GM21723 (cell line): Measurements from ENCODE around the gene HYLS1.
"Not testable (repeated sequence)": the region's sequence is repeated elsewhere in the genome, so short reads cannot be mapped to it uniquely, and the experiment has no call there.

ENCODE experiments used
- ATAC-seq: cut with Tn5 transposase; IDR thresholded peaks from one replicate; pipeline ENCODE4 v1.9.1; 2021; ENCODE audit warnings: mild to moderate bottlenecking, moderate library complexity; ENCODE audit not compliant: unreplicated experiment

HYLS1 gene

DNA sequence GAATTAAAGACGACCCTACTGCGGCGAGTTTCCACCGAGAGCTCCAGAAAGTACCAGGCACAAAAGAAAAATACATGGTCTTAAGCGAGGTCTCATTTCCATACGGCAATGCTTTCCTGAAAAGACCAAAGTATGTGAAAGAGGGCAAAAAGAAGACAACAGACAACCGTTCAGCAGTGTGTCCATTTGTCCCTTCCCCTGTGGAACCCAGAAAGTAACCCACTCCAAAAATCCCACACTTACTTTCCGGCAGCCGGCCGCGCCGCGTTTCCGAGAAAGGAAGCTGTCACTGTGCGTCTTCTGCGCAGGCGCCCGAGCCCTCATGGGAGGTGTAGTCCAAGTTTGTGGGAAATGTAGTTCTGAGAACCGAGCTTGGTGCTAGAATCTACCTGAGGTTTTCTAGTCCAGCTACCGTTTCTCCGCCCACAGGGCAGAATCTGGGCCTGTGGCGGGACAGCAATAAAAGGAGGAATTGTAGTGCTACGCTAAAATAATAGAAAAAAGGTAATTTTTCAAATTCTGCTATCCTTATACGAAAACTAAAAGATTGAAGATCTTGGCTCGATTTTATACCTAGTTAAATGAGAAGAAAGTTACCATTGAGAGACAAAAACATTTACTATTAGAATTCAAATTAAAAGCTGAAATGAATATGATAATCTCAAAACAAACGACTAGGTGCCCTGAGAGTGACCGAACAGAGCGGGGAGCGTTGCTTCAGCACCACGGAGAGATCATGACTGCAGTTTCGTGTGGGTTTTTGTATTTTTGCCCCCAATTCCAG is 15.7 kb downstream of the HYLS1 start, which contains the start of gene PUS3:
PUS3 (minus strand) TSS at position 280 of the 784 bp plus-strand sequence. CDS start 6,922 bp downstream, outside the sequence.
- ATAC-seq = peak; percentile 98

DNA sequence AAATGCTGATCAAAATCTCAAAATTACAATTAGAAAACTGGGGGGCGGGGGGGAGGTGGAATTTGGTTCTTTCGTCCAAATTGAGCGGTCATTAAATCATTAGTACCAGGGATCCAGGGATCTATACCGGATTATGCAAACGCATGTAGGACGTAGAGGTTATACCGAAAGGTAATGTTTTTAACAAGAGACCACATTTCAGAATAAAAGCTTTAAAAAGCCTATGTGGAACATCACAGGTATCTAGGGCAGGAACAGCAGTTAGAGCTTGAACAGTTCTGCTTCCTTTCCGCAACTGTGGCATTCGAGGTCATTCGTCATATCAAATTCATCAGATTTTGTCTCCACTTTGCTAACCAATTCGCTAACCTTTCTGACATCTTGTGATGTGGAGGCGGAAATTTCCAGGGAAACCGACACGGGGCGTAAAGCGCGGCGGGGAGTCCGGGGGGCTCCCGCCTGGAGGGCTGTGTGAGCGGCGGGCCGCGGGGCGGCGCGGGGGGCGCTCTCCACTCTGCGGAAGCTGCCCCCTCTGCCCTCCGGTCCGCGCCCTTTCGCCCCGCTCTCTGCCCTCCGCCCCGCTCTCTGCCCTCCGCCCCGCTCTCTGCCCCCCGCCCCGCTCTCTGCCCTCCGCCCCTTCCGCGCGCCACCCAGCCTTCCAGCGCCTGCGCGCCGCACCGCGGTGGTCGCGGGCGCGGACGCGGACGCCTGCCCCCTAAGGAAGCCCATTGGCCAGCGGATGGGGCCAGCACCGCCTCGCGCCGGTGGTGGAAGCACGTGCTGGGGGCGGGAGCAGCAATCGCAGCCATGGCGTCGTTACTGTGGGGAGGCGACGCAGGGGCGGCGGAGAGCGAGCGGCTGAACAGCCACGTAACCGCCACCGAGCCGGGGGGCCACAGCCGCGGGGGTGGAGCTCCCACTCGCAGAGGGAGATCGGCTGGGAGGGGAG is 16.5 kb downstream of the HYLS1 start, which contains the start of gene DDX25:
DDX25 (plus strand) TSS at position 798 of the 949 bp plus-strand sequence; CDS start at position 808, 10 bp downstream.
- ATAC-seq = no peak

DNA sequence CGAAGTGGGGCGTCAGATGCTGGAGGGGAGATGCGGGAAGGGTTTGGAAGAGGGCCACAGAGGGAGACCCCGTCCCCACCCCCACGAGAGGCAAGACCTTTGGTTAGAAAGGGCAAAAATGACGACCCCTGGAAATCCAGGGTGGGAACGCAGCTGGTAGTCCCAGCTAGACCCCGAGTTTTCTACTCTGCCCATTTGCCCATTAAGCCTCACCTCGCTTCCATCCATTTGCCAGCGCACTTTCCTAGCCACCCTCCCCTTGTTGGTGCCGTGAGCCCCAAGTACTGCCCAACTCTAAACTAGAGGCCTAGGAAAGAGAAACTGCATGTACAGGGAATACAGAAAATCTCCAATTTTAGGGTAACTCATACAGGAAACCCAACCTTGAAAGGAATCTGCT is 17.2 kb downstream of the HYLS1 start:
- ATAC-seq = no peak

DNA sequence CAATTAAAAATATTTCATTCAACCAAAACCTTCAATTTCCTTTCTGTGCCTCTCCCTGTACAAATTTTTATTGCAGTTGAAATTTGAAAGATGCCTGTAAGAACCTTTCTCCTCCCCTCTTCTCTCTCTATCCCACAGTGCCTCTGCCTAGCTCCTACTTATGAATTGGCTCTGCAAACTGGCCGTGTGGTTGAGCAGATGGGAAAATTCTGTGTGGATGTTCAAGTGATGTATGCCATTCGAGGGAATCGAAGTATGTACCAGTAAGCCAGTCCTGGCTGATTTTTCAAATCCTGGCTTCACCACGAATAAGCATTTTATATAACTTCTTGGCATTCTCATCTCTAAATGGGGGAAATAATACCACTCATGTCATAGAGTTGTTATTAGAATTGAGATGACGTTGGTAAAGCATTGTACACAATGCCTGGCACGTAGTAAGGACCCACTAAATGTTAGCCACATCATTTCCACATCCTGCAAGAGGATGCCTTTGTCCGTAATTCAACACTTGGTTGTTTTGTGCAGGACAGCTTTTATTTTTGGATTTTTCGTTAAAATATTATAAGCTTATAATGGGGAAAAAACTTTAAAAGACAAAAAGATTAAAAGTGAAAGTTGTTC is 22.9 kb downstream of the HYLS1 start:
- no peak for ATAC-seq

DNA sequence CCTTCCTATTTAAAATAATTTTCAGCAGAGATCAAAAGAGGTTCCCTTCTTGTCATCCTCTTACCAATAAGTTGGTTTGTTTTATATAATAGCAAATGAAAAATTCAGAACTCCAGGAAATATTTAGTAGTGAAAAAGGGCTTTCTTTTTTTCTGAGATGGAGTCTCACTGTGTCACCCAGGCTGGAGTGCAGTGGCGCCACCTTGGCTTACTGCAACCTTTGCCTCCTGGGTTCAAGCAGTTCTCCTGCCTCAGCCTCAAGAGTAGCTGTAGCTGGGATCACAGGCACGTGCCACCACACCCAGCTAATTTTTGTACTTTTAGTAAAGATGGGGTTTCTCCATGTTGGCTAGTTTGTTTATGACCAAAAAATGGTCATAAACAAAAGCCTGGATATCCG is 27.1 kb downstream of the HYLS1 start:
- ATAC-seq = not testable (repeated sequence)

DNA sequence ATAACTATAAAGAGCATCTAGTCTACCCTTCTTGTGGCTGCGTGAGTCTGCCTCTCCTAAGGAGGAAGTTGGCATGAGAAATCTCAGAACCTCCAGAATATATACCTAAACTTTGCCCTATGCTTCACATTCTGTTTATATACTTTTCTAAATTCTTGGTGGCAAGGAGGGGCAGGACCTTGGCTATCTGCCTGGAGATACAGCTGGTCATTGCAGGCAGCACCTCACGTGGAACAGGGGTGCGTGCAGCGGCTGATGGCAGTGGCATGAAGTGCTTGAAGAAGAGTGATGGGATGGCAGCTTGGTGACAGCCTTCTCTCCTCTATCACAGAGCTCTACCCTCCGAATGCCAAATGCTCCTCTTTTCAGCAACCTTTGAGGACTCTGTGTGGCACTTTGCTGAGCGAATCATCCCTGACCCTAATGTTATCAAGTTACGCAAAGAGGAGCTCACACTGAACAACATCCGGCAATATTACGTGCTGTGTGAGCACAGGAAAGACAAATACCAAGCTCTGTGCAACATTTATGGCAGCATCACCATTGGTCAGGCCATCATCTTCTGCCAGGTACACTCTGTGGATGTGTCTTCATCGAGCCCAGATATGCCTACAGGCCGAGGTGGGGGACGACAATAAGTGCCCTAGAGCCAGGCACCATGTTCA is 29.3 kb downstream of the HYLS1 start:
- no peak for ATAC-seq

DNA sequence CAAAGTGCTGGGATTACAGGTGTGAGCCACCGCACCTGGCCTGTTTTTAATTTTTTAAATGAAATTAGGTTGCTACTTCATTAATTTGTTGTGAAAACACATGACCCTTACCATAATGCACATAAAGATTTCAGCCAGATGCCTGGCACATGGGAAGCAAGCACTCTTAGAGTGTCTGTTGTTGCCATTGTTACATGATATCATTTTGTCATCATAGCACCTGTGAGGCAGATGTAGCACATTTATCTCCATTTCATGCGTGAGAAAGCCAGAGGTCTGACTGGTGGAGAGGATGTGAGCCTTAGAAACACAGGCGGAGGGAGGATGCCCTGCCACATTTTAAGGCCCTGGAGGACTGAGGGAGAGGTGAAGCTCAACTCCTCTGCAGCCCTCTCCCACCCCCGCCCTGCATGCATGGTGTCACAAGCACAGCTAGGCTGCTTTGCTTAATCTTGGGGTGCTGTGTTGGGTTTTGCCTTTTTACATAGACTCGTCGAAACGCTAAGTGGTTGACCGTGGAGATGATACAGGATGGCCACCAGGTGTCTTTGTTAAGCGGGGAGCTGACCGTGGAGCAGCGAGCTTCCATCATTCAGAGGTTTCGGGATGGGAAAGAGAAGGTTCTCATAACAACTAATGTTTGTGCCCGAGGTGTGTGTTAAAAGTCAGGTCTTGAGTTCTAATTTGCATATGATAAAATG is 30.8 kb downstream of the HYLS1 start:
- ATAC-seq = no peak

DNA sequence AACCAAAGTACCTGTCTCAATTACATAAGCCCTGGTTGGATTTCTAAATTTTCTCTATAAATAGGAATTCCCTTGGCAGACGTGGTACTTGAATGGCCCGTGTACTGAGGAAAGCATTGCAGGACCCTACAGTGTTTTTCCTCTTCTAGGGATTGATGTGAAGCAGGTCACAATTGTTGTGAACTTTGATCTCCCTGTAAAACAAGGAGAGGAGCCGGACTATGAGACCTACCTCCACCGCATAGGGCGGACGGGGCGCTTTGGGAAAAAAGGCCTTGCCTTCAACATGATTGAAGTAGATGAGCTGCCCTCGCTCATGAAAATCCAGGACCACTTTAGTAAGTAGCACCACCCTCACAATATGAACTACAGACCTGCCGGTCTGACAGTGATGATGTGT is 33.6 kb downstream of the HYLS1 start:
- no peak for ATAC-seq

DNA sequence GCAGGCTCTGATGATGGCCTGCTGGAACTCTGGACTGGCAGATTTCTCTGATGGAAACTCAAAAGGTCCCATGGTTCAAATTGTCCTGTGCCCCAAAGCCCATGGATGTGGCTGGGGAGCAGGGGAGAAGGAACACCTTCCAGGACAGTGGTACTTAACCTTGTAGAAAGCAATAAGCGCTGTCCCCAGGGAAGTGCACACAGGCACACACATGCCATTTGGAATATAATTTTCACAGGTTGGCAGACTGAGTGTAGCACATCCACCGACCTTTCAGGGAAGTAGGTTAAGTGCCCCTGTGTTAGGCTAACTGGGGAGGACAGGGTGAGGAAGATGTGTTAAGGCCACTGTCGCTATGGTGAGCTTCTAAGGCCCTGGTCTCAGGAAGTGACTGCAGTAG is 34.7 kb downstream of the HYLS1 start:
- no peak for ATAC-seq

DNA sequence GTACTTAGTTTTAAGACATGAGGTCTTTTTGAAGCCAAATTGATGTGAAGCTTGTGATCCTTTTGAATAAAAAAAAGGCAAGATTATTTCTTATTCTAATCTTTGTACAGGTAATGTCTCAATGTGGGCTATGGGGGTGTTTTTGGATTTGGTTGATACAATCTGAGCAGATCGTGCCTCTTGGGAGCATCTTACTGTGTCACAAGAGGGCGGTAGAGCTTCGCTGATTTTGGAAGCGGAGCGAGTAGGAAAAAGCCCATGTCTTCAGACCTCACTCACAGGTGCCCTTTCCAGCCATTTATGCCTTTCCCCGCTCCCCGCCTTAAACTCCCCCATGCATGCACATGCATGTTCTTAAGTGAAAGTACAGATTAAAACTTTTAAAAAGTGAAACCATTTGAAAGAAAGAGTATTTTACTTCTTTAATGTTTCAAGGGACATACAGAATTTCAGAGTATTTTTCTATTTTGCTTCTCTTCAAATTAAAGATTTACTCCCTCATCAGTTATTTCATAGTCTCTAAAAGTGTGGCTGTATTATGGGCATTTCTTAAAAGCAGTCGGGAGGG is 35.6 kb downstream of the HYLS1 start:
- ATAC-seq = peak; percentile 74

DNA sequence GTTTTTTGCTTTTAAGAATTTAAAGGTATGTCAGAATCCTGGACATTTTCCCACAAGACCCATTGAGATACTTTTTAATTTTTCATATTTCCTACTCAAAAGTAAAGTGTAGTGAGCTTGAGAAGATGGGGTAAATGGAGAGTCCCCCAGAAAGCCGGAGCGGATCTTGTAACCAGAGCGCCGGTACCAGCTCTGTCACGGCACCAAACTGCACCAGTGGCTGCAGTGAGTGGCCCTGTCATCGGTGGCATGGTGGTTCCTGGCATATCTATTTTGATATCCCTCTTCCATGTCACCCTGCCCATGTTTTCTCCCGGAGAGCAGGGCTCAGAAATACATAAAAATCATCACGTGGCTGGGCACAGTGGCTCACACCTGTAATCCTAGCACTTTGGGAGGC is 36.2 kb downstream of the HYLS1 start:
- ATAC-seq = no peak

DNA sequence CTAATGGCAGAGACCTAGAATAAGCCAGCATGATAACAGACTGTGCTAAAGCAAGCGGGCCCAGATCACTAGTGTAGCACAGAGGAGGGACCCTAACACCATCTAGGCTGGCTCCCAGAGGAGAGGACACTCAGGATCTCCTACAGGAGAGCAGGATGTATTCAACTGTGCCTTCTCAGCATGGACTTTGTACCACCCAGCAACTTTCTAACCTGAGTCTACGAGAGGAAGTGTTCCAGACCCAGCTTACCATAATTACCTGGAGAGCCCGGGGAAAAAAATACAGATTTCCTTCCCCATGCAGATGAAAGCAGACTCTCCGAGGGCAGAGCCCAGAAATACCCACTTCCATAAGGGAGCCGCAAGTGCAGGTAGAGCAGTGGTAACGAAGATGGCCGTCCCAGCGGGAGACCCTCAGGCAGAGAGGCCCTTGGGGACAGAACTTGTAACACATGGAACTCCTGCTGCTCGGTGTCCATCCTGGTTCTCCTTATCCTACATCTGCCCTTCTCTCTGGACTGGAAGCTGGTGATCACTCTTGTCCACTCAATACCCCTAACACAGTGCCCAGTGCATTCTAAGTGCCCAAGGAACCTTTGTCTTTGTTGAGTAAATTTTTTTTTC is 37.0 kb downstream of the HYLS1 start:
- ATAC-seq = no peak

DNA sequence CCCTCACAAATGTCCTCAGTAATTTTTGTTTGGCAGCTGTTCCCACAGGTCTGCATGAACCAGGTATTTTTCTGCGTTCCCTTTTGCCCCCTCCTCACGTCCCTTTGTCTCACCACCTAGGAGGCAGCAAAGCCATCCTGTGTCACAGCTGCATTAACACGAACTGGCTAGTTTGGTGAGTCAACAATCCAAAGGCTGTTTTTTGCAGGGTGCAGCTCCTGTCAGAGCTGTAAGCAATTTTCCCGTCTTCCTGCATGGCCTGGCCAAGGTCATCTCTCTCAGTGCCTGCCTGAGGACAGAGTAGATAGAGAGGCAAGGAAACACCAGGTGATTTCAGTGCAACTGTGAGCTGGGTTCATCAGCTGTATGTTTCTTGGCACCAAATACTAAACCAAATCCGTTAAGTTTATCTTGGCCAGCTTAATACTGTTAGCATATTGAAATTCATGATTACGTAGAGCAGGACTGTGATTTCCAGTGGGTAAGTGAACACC is 37.8 kb downstream of the HYLS1 start:
- ATAC-seq = no peak

DNA sequence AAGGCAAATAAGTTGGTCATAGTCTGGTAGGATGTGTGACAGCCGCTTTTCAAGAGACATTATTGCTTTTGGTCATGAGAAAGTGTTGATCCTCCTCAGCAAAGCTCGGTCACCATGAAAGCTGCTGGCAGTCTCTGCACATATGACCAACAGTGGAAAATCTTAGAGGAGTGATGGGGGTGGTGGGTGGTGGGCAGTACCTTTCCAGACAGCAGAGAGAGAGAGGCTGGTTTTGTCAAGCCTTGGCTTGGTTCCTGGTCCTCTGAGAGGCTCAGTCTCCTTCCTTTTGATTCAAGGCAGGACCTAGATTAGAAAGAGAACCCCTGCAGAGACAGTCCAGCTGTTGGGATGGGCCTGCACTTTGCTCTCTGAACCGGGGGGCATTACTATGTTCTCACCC is 38.3 kb downstream of the HYLS1 start:
- ATAC-seq = no peak

DNA sequence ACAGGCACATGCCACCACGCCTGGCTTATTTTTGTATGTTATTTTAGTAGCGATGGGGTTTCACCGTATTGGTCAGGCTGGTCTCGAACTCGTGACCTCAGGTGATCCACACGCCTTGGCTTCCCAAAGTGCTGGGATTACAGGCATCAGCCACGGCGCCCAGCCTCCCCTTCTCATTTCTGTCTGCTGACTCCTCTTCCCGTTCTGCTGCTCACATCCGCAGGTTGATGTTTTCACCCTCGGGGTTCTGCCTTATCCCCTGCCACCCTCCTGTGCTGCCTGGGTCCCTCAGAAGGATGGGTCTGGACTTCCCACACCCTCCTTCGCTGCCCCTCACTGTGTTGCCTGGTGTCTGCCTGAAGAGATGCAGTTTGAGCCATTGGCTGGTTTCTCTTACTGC is 39.2 kb downstream of the HYLS1 start:
- no peak for ATAC-seq

DNA sequence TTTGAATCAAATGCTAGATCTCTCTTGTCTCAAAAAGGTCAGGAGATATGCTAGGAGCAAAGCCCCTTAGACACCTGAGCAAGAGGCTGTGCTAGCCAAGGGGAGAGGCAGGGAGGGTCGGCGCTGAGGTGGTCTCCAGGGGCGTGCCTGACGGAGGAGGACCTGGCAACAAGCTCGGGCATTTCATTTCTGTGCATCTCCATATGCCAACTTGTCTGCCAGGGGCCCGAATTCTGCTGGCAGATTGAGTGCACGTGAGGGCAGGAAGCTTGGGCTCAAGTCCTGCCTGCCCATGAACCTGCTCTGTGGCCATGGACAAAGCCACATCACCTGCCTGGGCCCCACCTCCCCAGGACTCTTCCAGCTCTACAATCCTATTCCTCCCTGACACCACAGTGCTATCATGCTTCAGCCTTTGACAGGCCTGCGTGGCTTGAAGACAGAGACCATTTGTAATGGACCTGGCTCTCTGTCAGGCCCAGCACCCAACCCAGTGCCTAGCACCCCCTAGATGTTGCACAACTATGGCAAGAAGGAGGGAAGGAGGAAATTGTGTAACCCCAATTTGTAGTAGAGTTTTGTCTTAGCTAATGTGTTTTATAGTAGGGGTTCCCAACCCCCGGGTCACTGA is 42.1 kb downstream of the HYLS1 start:
- no peak for ATAC-seq

DNA sequence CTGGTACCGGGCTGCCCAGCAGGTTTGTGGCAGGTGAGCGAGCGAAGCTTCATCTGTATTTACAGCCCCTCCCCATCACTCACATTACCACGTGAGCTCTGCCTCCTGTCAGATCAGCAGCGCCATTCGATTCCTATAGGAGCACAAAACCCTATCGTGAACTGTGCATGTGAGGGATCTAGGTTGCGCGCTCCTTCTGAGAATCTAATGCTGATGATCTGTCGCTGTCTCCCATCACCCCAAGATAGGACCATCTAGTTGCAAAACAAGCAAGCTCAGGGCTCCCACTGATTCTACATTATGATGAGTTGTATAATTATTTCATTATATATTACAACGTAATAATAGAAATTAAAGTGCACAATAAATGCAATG is 42.6 kb downstream of the HYLS1 start:
- no peak for ATAC-seq

DNA sequence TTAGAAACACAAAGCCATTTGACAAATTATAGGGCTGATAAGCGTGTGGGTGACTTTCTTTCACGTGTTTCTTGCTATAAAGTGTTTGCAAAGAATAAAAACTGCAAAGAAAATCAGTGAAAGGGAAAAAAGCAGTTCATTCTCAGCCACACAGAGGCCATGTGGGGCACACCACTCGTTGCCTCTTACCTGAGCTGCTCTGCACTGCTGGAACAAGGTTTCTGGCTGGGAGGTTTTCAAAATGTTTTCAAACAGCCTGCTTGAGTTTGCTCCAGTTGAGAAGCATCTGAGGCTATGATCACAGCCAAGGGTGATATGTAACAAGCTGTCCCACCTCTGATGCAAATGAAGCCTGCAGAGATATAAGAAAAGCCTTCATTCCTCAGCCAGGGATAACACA is 43.6 kb downstream of the HYLS1 start:
- ATAC-seq = no peak

DNA sequence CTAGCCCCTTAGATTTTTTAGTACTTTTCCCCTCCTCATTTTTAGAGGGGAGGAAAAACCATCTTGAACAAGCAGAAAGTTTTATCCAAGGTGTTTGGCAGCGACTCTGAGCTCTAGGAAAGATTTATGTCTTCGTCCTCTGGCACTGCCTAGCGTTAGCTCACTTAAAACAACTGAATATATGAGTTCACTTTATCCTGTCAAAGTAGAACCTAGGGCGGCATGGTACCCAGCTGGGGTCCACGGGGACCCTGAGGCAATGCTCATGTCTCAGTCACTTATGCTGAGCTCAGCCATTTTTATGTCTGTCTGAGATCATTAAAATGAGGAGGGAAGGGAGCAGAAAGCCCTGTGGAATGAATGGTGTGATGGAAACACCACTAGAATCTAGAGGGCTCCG is 44.2 kb downstream of the HYLS1 start:
- no peak for ATAC-seq
